Muscle layer of colon (tissue), 2 donors: Measurements from ENCODE around the gene RPS4Y1.
"Not testable (repeated sequence)": the region's sequence is repeated elsewhere in the genome, so short reads cannot be mapped to it uniquely, and the experiment has no call there.

Experiments
- H3K27ac ChIP-seq: one replicate; pipeline ENCODE4 v1.7.0; 2013; ENCODE audit warnings: low read depth, mild to moderate bottlenecking, low read length, moderate library complexity
- H3K27me3 ChIP-seq, 2 donors: one replicate each; pipeline ENCODE4 v1.7.0; 2013; ENCODE audit warnings: low read length in 2 of 2, mild to moderate bottlenecking in 2 of 2; ENCODE audit not compliant: insufficient read depth in 2 of 2, control insufficient read depth in 1 of 2
- H3K36me3 ChIP-seq: one replicate; pipeline ENCODE4 v1.7.0; 2013; ENCODE audit warnings: mild to moderate bottlenecking, low read length; ENCODE audit not compliant: insufficient read depth
- H3K4me1 ChIP-seq: one replicate; pipeline ENCODE4 v1.7.0; 2013; ENCODE audit warnings: mild to moderate bottlenecking, low read length; ENCODE audit not compliant: insufficient read depth
- H3K4me3 ChIP-seq, 2 donors: one replicate each; pipeline ENCODE4 v1.7.0; 2013; ENCODE audit warnings: low read length in 2 of 2, low read depth in 1 of 2, mild to moderate bottlenecking in 1 of 2, moderate library complexity in 1 of 2
- H3K9ac ChIP-seq: one replicate; pipeline ENCODE4 v1.7.0; 2013; ENCODE audit warnings: low read length
- H3K9me3 ChIP-seq: one replicate; pipeline ENCODE4 v1.7.0; 2013; ENCODE audit warnings: mild to moderate bottlenecking, low read length
- donor health status: abdominal sarcoma.
- donor health status: Adenocarcinoma of cecum.

Gene RPS4Y1

DNA sequence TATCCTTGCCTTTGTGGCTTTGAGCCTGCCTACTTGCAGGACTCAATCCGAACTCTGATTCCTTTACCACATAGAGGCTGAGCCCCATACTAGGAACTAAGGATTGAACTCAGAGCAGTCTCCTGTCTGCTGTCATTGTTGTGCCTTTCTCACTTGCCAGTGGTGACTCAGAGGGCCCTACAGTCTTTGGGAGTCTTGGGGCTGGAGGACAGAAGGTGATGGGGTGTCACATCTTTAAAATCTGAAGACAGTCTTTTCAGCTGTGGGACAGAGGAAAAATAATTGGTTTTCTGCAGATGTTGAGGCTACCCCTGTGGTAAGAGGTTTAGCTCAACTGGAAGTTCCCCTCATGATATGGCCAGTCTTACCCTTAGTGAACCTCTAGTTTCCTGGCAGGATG lies 8.0 kb downstream of the RPS4Y1 start:
- Histone ChIP-seq H3K4me3 (no peak overlapping the region), H3K9me3 (no peaks in the 10 kb centered on the region), H3K4me1 (no peaks in the 10 kb centered on the region), H3K9ac (no peak overlapping the region), H3K27ac (no peak overlapping the region), H3K36me3 (no peaks in the 10 kb centered on the region), H3K27me3 (no peaks in the 10 kb centered on the region)

- no peak overlapping the region for H3K27ac ChIP-seq
These were observed 12.9 kb downstream of the RPS4Y1 start for GRCh38 chrY:2854145-2854774.

DNA sequence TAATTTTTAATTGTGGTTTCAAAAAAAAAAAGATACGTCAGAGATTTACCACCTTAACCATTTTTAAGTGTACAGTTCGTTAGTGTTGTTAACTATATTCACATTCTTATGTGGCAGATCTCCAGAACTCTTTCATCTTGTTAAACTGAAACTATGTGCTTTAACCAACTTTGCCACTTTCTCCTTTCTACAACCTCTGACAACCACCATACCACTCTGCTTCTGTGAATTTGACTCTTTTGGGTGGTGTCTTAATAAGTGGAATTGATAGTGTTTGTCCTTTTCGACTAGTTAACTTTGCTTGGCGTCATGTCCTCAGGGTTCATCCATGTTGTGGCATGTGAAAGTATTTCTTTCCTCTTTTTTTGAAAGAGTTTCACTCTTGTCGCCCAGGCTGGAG lies 15.7 kb downstream of the RPS4Y1 start:
- Histone ChIP-seq H3K9me3 (no peaks in the 10 kb centered on the region), H3K4me1 (no peaks in the 10 kb centered on the region), H3K9ac (no peak overlapping the region), H3K27me3 (no peaks in the 10 kb centered on the region), H3K4me3 (no peak overlapping the region), H3K36me3 (no peaks in the 10 kb centered on the region), H3K27ac (no peak overlapping the region)

More at GRCh38 chrY:2854145-2854774, 12.9 kb downstream of the RPS4Y1 start:
- H3K9me3 ChIP-seq: no peaks in the 10 kb centered on the region
- H3K27me3 ChIP-seq: no peaks in the 10 kb centered on the region
- H3K9ac ChIP-seq: no peak overlapping the region
- no peaks in the 10 kb centered on the region for H3K36me3 ChIP-seq
- H3K4me3 ChIP-seq: no peak overlapping the region
- no peaks in the 10 kb centered on the region for H3K4me1 ChIP-seq

DNA sequence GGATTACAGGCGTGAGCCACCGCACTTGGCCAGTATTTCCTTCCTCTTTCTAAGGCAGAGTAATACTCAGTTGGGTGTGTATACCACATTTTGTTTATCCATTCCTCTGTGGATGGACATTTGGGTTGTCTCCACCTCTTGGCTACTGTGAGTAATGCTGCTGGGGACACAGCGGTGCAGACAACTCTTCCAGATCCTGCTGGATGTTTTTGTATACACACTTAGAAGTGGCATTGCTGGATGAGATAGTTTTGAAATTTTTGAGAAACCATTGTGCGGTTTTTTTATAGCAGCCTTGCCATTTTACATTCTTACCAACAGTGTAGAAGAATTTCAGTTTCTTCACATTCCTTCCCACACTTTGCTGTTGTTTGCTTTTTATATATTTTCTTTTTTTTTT lies 16.3 kb downstream of the RPS4Y1 start:
- H3K9me3 ChIP-seq: no peaks in the 10 kb centered on the region
- H3K4me3 ChIP-seq: no peak overlapping the region
- no peaks in the 10 kb centered on the region for H3K4me1 ChIP-seq
- H3K36me3 ChIP-seq: no peaks in the 10 kb centered on the region
- no peak overlapping the region for H3K9ac ChIP-seq
- H3K27ac ChIP-seq: no peak overlapping the region
- H3K27me3 ChIP-seq: no peaks in the 10 kb centered on the region

DNA sequence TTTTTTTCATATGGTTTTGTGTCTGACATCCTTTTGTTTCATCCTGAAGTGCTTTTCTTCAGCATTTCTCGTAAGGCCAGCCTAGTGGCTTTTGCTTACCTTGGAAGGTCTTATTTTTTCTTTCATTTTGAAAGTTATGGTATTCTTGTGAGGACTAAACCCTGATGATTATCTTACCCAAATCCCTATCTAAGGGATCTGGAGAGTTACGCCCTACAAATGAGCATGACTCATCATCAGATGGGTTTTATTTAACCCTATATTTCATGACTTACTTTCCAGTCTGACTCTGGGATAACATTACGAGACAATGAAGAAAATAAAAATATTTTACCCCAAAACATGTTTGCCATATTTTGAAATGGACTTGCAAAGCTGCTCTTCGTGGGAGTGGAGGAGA lies 18.4 kb downstream of the RPS4Y1 start:
- Histone ChIP-seq H3K9ac (no peak overlapping the region), H3K4me1 (no peaks in the 10 kb centered on the region), H3K4me3 (no peak overlapping the region), H3K27me3 (no peaks in the 10 kb centered on the region), H3K9me3 (no peaks in the 10 kb centered on the region), H3K36me3 (no peaks in the 10 kb centered on the region), H3K27ac (no peak overlapping the region)

DNA sequence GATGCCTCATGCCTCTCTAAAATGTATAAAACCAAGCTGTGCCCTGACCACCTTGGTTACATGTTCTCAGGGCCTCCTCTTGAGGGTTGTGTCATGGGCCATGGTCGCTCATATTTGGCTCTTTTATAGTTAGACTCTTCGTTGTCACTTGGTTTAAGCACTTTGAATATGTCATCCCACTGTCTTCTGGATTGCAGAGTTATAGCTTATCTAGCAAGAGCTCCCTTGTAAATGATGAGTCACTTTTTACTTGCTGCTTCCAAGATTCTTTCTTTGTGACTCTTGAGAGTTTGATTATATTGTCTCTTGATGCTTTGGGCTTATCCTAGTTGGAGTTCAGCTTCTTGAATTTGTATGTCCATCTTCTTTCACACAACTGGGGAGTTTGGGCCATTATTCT lies 19.1 kb downstream of the RPS4Y1 start:
- Histone ChIP-seq H3K27me3 (no peaks in the 10 kb centered on the region), H3K36me3 (no peaks in the 10 kb centered on the region), H3K27ac (no peak overlapping the region), H3K9me3 (no peaks in the 10 kb centered on the region), H3K4me3 (no peak overlapping the region), H3K4me1 (no peaks in the 10 kb centered on the region), H3K9ac (no peak overlapping the region)

DNA sequence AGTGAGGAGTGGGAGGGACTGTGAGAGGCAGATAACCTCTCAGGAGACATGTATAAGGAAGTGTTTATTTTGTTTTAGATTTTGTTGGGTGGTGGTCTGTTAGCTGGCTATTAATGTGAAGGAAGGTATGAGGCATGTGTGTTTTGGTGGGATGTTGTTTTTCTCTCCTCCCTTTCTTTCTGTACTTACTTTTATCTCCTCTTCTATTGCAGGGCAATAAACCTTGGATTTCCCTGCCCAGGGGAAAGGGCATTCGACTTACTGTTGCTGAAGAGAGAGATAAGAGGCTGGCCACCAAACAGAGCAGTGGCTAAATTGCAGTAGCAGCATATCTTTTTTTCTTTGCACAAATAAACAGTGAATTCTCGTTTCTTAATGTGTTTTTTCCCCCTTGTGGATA lies 25.2 kb downstream of the RPS4Y1 start:
- H3K4me1 ChIP-seq: no peaks in the 10 kb centered on the region
- no peak overlapping the region for H3K27ac ChIP-seq
- no peak overlapping the region for H3K9ac ChIP-seq
- no peaks in the 10 kb centered on the region for H3K36me3 ChIP-seq
- H3K27me3 ChIP-seq: no peaks in the 10 kb centered on the region
- no peaks in the 10 kb centered on the region for H3K9me3 ChIP-seq
- no peak overlapping the region for H3K4me3 ChIP-seq

GRCh38 chrY:2867469-2867868 lies 26.1 kb downstream of the RPS4Y1 start:
- no peak overlapping the region for H3K9ac ChIP-seq
- no peak overlapping the region for H3K4me3 ChIP-seq
- H3K9me3 ChIP-seq: no peaks in the 10 kb centered on the region
- H3K36me3 ChIP-seq: no peaks in the 10 kb centered on the region
- no peaks in the 10 kb centered on the region for H3K27me3 ChIP-seq
- no peak overlapping the region for H3K27ac ChIP-seq
- no peaks in the 10 kb centered on the region for H3K4me1 ChIP-seq

DNA sequence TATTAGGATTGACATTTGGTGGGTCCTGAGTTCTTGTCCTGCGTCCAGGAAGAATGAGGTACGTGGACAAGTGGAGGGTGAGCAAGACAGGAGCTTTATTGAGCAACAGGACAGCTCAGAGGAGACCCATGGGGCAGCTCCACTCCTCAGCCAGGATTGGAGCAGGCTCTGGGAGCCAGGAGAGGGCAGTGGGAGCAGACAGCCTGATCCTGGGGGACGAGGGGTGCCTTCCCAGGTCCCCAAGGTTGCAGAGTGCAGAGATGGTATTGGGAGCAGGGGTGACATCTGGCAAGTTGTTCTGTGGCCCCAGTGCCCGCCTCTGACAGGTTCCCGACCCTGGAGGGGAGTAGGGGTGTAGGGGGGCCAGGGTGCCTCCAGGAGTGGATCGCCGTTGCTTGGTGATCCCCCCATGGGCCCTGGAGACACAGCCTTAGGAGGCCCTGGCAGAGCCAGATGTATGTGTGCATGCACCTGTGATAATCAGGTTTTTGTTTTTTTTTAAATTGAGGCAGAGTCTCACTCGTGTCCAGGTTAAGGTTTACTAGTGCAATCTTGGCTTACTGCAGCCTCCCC lies 26.7 kb downstream of the RPS4Y1 start:
- no peaks in the 10 kb centered on the region for H3K36me3 ChIP-seq
- H3K27ac ChIP-seq: no peak overlapping the region
- H3K4me3 ChIP-seq: no peak overlapping the region
- H3K9me3 ChIP-seq: no peaks in the 10 kb centered on the region
- no peak overlapping the region for H3K9ac ChIP-seq
- H3K4me1 ChIP-seq: no peaks in the 10 kb centered on the region
- H3K27me3 ChIP-seq: no peaks in the 10 kb centered on the region

DNA sequence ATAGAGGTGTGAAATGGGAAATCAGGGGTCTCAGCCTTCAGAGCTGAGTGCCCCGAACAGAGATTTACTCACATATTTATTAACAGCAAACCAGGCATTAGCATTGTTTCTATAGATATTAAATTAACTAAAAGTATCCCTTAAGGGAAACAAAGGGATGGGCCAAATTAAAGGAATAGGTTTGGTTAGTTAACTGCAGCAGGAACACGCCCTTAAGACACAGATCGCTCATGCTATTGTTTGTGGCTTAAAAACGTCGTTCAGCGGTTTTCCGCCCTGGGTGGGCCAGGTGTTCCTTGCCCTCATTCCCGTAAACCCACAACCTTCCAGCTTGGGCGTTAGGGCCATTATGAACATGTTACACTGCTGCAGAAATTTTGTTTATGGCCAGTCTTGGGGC lies 30.8 kb downstream of the RPS4Y1 start:
- not testable (repeated sequence) for H3K27me3 ChIP-seq, H3K27ac ChIP-seq, H3K4me3 ChIP-seq, H3K9me3 ChIP-seq, H3K4me1 ChIP-seq, H3K36me3 ChIP-seq, H3K9ac ChIP-seq

DNA sequence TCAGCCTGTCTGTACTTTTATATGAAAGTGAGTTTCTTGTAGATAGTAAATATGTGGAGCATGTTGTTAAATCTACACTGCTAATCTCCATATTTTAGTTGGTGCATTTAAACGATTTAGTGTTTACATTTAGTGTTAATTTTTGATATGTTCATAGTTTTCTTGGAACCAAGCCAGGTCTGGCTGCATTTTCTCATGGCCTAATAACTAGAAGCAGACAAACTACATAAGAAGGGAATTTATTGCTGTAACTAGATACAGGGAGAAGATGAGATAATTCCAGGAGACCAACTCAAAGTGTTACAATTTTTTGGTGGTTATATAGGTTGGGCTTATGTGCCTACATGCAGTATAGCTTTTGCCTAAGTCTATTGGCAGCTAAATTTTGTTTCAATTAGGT lies 32.8 kb downstream of the RPS4Y1 start:
- Histone ChIP-seq H3K27me3 (no peaks in the 10 kb centered on the region), H3K36me3 (no peaks in the 10 kb centered on the region), H3K4me3 (no peak overlapping the region), H3K27ac (no peak overlapping the region), H3K9ac (no peak overlapping the region), H3K9me3 (no peaks in the 10 kb centered on the region), H3K4me1 (no peaks in the 10 kb centered on the region)

GRCh38 chrY:2883561-2883960 lies 42.2 kb downstream of the RPS4Y1 start:
- Histone ChIP-seq H3K4me1 (no peaks in the 10 kb centered on the region), H3K36me3 (no peaks in the 10 kb centered on the region), H3K9ac (no peak overlapping the region), H3K27me3 (no peaks in the 10 kb centered on the region), H3K27ac (no peak overlapping the region), H3K9me3 (no peaks in the 10 kb centered on the region), H3K4me3 (no peak overlapping the region)
